NCI-H146 treated with DMSO at 0.1 percent for 48 hours (cell line): ENCODE results near the gene SEMA4B.
A peak's percentile ranks its signal among the peaks of the same experiment; 100 is the strongest.
"Not testable (repeated sequence)": the region's sequence is repeated elsewhere in the genome, so short reads cannot be mapped to it uniquely, and the experiment has no call there.

Experiments used
- DNase-seq: peaks from one replicate; lab custom pipeline; 2025; ENCODE audit not compliant: unreplicated experiment; lab: John Stamatoyannopoulos, UW

The SEMA4B gene

GRCh38 chr15:90249203-90249863, 48.2 kb downstream of the SEMA4B start, which contains the start of gene TTLL13:
Gene TTLL13 (plus strand): TSS chr15:90249556. CDS start chr15:90250631, 1,075 bp downstream.
- peak; percentile 79 for DNase-seq

DNA sequence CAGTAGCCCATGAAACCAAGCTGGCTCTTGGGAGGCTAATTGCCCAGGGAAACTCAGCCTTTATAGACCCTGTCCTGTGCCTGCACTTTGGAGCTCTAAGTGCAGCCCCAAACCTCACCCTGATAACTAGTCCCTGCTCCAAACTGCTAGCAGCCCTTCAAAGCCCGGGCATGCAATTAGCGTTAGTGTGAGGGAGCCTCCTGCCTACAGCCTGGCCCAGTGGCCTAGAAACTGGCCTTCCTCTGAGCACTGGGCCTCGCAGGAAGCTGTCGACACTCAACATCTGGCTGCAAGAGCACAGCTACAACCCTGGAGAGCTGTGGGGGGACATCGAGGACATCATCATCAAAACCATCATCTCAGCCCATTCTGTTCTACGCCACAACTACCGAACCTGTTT, 56.6 kb downstream of the SEMA4B start:
- no peak for DNase-seq

DNA sequence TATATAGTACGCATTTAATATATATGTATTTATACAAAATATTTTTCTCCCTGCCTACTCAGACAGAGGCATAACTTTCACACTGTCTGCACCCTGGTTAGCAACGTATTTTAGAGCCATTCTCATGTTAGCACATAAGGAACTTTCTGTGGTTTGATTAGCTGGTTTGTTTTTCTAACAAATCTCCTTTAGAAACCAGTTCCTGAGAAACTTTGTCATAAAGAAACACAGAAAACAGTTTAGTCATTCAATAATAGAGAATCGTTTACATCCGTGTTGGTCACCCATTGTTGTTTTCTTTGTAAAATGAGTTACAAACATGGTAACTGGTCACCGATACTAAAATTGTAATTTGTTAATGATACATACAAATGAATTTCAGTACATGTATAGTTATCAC, 58.4 kb downstream of the SEMA4B start:
- no peak for DNase-seq

- not testable (repeated sequence) for DNase-seq
Observed at GRCh38 chr15:90260731-90261130, 59.6 kb downstream of the SEMA4B start.

GRCh38 chr15:90261811-90262210, 60.7 kb downstream of the SEMA4B start:
- no peak for DNase-seq

GRCh38 chr15:90262426-90262825, 61.3 kb downstream of the SEMA4B start:
- DNase-seq, result no peak

DNA sequence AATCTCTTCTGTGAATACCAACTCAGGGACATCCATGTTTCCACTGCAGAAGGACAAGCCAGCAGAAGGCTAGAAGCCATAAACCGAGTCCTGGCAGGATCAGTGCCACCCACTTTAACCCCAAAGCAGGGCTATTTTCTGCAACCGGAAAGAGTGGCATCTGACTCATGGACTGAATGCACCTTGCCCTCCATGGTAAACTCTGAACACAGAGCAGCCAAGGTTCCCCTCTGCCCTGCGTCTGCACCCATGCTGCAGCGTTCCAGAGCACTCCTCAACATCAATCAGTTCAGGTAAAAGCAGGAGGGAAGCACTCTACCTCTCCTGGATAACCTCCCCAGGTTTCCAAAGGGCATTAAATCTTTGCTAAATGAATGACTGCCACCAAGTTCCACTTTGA, 63.5 kb downstream of the SEMA4B start:
- DNase-seq, result no peak

DNA sequence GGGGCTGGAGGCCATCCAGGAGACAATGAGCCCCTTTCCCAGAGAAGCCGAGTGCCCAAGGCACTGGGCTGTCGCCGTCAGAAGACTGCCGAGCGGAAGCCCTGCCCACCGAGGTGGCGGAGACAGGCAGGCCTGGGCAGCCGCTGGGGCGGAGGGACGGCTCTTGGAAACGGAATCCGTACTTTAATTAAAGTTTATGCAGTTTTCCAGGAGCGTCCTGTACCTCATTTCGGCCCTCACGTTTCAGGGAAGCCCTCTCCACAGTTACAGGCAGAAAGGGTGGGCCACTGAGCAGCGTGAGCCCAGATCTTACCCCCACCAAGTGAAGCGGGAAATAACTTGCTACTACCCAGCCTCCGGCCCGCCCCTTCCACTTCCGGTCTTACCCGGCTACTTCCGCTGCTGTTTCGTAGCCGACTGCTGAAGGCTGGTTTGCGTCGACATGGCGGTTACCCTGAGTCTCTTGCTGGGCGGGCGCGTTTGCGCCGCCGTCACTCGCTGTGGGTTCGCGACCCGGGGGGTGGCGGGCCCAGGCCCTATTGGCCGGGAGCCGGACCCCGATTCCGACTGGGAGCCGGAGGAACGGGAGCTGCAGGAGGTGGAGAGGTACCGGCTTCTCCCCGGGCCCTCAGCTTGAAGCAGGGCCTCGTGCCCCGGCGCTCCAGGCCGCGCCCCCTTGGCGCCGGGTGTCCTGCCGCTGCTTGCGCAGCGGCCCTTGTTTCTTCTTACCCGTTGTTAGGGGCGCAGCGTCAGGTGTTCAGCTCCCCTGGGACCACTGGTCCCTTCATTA, 64.3 kb downstream of the SEMA4B start, which contains the start of gene NGRN:
NGRN (plus strand) TSS at position 402 of the 790 bp plus-strand sequence; CDS start at position 443, 41 bp downstream.
- DNase-seq, result peak; percentile 56

DNA sequence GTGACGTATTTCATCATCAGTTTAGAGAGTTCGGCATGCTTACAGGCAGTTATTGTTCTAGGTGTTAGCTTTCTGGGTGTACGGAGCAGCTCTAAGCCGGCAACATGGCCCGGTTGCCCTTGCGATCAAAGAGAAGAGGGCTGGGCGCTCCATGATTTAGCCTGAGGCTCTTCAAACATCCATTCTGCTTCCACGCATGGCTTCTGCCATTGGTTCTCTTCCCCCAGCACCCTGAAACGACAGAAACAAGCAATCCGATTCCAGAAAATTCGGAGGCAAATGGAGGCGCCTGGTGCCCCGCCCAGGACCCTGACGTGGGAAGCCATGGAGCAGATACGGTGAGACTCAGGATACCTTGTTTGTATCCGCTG, 64.9 kb downstream of the SEMA4B start:
- DNase-seq, result peak; percentile 41

DNA sequence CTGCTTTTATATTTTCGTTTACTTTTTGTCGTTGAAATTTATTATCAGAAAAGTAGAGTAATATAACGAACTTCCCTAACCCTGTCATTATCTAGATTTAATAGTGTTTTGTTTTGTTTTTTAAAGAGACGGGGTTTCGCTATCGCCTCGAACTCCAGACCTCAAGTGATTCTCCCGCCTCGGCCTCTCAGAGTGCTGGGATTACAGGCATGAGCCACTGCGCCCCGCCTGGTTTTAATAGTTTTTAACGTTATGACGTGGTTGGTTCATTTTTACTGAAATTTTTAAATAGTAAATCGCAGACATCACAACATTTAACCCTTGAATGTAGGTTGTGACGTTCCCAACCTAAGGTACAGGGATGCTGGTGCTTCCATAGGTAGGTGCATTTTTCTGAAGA, 65.4 kb downstream of the SEMA4B start:
- DNase-seq, result no peak

DNA sequence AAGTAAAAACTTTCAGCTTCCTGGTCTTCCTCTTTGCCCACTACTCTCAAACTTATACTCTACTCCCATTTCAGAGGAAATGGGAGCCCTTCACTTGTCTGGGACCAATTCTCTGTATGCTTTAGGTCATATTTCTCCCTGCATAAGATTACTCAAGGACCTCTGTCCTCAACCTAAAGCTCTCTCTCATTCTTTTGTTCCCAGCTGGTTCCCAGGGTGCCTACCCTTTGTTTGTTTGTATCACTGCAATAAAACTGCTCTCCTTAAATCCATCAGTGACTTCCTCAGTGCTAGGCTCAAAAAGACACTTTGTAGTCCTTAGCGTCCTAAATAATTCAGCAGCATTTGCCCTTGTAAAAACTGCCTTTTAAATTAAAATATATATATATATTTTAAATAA, 67.3 kb downstream of the SEMA4B start:
- DNase-seq, result no peak

DNA sequence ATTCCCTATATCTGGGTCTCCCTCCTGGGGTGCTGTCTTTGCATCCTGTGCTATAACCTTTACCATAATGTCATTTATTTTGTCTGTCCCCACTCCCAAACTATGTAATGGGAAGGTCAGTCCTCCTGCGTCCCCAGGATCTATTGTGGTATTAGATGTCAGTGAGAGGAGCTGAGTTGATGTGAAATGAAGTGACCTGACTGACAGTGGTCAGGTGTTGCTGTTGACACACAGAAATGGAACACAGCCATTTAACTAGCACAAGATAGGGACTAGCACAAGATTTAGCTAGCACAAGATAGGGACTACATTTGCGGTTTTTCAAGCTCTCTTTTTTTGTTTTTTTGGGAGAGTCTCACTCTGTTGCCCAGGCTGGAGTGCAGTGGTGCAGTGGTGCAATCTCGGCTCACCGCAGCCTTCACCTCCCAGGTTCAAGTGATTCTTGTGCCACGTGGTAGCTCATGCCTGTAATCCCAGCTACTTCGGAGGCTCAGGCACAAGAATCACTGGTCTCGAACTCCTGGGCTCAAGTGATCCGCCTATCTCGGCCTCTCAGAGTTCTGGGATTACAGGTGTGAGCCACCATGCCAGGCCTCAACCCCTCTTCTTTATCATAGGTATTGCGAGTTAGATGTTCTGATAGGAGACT, 69.5 kb downstream of the SEMA4B start:
- no peak for DNase-seq

DNA sequence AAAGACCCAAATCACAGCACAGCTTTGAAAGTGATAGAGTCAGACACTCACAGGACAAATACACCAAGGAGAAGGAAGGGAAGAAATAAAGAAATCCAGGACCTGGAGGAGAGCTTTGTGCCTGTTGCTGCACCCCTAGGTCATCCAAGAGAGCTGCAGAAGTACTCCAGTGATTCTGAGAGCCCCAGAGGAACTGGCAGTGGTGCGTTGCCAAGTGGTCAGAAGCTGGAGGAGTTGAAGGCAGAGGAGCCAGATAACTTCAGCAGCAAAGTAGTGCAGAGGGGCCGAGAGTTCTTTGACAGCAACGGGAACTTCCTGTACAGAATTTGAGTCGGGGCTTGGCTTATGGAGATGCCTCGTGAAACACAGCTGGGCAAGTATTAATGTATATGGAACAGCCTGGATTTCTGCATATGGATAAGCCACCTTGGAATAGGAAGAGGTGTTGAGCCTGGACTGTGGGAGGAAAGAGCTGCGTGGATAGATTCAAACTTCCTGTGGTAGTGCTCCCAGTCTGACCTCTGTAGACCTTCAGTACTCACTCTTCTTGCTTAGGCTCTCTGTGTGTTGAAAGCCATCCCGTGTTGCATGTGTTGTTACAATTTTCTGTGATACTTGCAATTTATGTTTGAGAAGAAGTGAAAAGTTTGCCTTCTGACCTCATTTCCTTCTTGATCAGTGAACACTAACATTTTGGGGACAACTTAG, 70.5 kb downstream of the SEMA4B start:
- no peak for DNase-seq

GRCh38 chr15:90278467-90278866, 77.3 kb downstream of the SEMA4B start:
- not testable (repeated sequence) for DNase-seq
